Peyer's patch (tissue), 4 donors: ENCODE results near the gene MVP.

Source experiments
- CTCF ChIP-seq, 6 experiments: fragments of 450-650 bp in 4 of 6; fragments of 200-600 bp in 2 of 6; sonication (generic) in 1 of 6; IDR thresholded peaks; one replicate each; pipeline ENCODE4 v1.5.1; 2017 to 2019; ENCODE audit warnings: antibody characterized with exemption in 6 of 6, mild to moderate bottlenecking in 3 of 6, moderate library complexity in 1 of 6
- POLR2A ChIP-seq, 2 donors: fragments of 450-650 bp; IDR thresholded peaks; one replicate each; pipeline ENCODE4 v1.5.1; 2017; ENCODE audit warnings: antibody characterized with exemption in 2 of 2, mild to moderate bottlenecking in 2 of 2, moderate library complexity in 2 of 2

DNA sequence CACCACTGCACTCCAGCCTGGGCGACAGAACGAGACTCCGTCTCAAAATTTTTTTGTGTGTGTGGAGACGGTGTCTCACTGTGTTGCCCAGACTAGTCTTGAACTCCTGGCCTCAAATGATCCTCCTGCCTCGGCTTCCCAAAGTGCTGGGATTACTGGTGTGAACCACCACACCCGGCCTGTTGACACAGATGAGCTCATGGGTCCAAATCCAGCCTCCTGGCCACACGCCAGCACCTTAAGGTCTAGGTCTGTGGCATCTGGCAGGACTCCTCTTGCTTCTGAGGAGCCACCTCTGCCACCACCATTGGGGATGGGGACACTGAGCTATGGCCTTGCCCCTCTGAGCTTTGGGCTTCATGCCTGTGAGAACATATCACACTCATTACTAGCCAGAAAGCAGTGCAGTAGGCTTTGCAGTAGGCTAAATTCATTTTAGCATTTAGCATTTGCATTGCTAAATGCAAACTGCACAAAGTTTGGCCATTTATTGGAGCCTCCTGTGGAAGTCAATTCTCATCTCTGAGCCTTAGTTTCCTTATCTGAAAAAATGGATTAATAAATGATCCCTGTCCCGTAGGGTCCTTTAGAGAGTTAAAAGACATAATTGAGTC, 48.2 kb downstream of the MVP start:
- TF ChIP-seq POLR2A (IDR thresholded peaks at IDR 0.05): no peak
- no peak for TF ChIP-seq CTCF (IDR thresholded peaks at IDR 0.05)
